GM12864 (cell line): ENCODE measurements around the gene IFI30.
A peak's percentile ranks its signal among the peaks of the same experiment; 100 is the strongest.

Source experiments
- DNase-seq: peaks from one replicate; pipeline ENCODE4 v3.0.0-alpha.2; 2011; ENCODE audit warnings: low read depth
- H3K4me3 ChIP-seq: 2 replicates; pipeline ENCODE4 v1.5.1; 2011; ENCODE audit warnings: mild to moderate bottlenecking, low read depth, low read length, control low read depth
- TF ChIP-seq, protein P1 (sequence below): IDR thresholded peaks from 2 replicates; pipeline ENCODE4 v1.5.1; 2011; ENCODE audit warnings: low read depth, mild to moderate bottlenecking, moderate library complexity, low read length, control low read depth, inconsistent platforms; ENCODE audit errors: missing control alignments

The IFI30 gene

GRCh38 chr19:18220632-18221275 lies 47.1 kb downstream of the IFI30 start:
- H3K4me3 ChIP-seq: no peak overlapping the region
- no peak for DNase-seq
- TF ChIP-seq, protein P1, sequence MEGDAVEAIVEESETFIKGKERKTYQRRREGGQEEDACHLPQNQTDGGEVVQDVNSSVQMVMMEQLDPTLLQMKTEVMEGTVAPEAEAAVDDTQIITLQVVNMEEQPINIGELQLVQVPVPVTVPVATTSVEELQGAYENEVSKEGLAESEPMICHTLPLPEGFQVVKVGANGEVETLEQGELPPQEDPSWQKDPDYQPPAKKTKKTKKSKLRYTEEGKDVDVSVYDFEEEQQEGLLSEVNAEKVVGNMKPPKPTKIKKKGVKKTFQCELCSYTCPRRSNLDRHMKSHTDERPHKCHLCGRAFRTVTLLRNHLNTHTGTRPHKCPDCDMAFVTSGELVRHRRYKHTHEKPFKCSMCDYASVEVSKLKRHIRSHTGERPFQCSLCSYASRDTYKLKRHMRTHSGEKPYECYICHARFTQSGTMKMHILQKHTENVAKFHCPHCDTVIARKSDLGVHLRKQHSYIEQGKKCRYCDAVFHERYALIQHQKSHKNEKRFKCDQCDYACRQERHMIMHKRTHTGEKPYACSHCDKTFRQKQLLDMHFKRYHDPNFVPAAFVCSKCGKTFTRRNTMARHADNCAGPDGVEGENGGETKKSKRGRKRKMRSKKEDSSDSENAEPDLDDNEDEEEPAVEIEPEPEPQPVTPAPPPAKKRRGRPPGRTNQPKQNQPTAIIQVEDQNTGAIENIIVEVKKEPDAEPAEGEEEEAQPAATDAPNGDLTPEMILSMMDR: no peak

- TF ChIP-seq, protein P1: no peak
- H3K4me3 ChIP-seq: no peak overlapping the region
- no peak for DNase-seq
Measured at GRCh38 chr19:18221815-18222725, 48.5 kb downstream of the IFI30 start.

DNA sequence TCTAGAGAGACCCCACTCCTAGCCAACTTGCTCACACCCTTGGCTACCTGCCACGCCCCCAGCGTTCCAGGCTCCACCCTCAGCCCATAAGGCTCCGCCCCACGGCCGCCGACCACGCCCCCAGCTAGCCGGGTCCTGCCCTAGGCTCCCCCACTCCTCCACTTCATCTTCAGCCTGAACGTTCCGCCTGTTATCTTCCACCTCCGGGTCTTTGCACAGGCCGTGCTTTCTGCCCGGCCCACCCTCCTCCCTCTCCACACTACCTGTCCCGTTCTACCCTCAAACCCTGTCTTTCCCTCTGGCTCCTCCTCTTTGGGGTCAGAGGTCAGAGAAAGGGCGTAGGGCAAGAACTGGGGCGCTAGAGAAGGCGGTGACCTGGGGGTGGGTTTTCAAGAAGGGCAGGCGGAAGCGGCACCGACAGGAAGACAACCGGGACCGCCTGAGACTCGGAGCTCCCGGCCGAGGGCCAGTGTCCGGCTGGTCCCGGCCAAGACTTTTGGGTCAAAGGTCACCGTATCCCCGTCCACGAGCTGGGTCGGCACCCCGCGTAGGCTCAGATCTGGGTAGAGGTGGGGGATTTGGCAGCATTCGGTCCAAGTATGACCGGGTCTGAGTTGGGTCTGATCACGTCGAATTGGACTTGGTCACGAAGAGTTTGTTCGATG lies 50.4 kb downstream of the IFI30 start:
- DNase-seq: no peak
- H3K4me3 ChIP-seq: peak overlapping the region; percentile 47
- TF ChIP-seq, protein P1: no peak

- peak; percentile 98 for DNase-seq
- TF ChIP-seq, protein P1: no peak
- H3K4me3 ChIP-seq: peak overlapping the region; percentile 47
Measured at GRCh38 chr19:18224525-18225354, 51.1 kb downstream of the IFI30 start.

- TF ChIP-seq, protein P1: no peak
- DNase-seq: no peak
- H3K4me3 ChIP-seq: no peak overlapping the region
Measured at GRCh38 chr19:18225355-18225701, 51.7 kb downstream of the IFI30 start.

DNA sequence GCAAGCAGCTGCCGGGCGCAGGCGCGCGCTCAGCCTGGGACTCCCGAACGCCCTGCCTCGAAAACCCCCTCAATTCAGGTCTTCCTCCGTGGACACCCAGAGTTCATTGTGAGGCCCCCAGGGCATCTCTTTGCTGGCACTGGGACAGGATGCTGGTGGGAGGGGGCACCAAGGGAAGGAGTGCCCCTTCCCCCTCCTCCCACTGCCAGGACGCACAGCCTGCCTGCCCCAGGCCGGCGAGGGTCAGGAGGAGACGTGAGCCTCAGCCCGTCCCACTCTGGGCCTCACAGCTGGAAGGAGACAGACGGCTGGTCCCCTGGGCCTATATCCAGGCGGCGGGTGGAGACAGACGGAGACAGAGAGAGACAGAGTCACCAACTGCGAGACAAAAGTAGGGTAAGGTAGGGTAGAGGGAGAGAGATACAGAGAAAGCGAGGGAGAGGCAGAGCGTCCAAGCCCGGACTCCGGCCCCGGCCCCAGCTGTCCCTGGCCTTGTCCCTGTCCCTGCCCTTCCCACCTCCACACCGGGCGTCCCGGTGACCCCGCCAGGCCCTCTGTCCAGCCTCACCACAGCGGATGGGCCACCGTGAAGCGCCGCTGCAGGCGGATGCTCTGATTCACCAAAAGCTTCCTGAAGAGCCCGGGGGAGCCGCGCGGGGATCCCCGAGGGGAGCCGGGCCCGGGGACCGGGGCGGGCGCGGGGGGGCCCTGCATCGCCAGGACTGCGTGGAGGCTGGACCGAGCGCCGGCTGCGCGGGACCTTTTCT lies 52.3 kb downstream of the IFI30 start, which contains the start of gene PDE4C:
Gene PDE4C (minus strand): TSS at position 737 of the 767 bp plus-strand sequence. CDS start 23 bp downstream, at position 714.
- H3K4me3 ChIP-seq: no peak within 1 kb of the TSS
- no peak for DNase-seq
- TF ChIP-seq, protein P1: no peak
